ENCODE data around the gene CDC37.
"Not testable (repeated sequence)": the region's sequence is repeated elsewhere in the genome, so short reads cannot be mapped to it uniquely, and the experiment has no call there.

CDC37 gene

DNA sequence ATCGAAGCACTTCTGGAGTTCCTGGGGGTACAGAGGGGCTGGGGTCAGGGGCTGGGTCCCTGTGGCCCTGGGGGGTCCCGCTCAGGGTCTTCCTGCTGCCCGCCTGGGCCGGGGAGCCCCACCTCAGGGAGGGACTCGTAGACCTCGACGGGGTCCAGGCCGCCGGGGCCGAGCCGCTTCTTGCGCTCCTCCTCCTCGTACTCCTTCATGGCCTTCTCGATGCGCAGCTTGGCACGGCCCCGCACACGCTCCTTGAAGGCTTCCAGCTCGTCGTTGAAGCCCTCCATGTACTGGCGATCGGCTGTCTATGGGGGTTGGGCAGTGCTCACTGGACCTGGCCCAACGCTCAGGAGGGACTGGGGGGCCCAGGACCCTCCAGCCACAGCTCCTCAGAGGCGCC, 10.2 kb downstream of the CDC37 start:
- no peak for DNase-seq

DNA sequence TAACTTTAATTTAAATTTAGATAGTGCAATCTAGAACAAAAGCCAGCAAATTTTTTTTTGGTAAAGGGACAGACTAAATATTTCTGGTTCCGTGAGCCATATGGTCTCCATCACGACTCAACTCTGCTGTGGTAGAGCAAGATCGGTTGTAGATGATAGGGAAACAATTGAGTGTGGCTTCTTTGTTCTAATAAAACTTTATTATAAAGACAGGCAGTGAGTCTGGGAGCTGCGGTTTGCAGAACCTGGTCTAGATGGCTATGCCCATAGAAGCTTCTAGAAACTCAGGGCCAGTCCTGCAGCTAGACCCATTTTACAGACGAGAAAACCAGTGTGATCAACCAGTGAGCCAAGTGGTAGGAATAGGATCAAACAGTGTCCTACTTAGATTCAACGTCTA, 11.2 kb downstream of the CDC37 start:
- no peak for DNase-seq

GRCh38 chr19:10390652-10391286, 12.6 kb downstream of the CDC37 start:
- DNase-seq = peak in 4 of 5 experiments; percentile 39 to 67 (median 50)

DNA sequence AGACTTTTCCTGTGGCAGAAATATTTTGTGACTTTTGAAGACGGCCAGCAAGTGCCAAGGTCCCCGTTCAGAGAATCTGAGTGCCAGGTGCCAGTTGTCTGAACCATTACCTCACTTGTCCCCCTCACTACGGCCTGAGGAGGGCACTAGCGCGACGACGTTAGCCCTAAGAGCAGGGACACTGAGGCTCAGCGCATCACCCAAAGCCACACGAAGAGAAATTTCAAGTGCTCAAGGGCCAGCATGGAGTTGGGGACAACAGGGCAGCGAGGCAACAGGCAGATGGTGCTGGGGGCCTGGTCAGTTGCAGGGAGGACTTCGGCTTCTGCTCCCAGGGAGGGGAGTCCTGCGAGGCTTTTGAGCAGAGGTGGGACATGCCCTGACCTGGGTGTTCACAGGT, 13.5 kb downstream of the CDC37 start:
- DNase-seq = peak in 1 of 5 experiments; percentile 42

GRCh38 chr19:10388957-10389356, 14.4 kb downstream of the CDC37 start:
- peak; percentile 60 to 74 (median 69) for DNase-seq

GRCh38 chr19:10384580-10384979, 18.8 kb downstream of the CDC37 start:
- no peak for DNase-seq

- not testable (repeated sequence) for DNase-seq
These were observed 20.2 kb downstream of the CDC37 start for GRCh38 chr19:10383223-10383499.

DNA sequence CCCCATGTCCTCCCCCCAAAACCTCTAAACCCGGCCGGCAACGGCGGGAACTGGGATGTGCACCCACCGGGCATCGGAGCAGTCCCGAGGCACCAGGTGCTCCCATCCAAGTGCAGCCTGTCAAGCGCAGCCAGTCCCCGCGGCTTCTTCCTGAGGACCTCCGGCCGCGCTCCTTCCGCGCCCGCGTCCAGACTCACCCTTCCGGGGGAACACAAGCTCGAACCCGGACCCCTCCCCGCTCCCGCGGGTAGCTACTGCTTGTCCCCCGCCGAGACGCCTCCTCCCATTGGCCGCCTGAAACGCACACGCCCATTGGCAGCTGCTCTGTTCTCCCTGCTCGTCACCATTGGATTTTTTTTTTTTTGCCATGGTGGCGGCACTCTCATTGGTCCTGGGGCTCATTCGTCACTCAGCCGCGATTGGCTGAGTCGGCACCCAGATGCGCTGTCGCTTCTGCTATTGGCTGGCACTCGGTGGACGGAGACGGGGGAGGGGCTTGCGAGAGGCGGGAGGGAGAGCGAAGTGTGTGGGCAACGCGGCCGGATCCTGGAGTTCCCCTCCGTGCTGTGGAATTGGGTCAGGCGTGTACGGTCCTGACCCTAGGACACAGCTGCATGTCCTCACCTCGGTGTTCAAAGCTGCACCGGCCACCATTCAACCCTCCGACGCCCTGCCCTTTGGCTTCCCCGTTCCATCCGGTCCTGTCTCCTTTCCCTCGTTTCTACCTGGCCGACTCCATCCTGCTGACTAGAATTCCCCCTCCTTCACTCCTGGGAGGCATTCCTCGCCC, 22.8 kb downstream of the CDC37 start, which contains the start of gene TYK2:
Gene TYK2, minus strand, starts transcription at position 260 of the 790 bp plus-strand sequence. CDS start 2,166 bp downstream, outside the sequence.
- DNase-seq = peak; percentile 87 to 99 (median 93)

- DNase-seq = no peak
These were observed 23.4 kb downstream of the CDC37 start for GRCh38 chr19:10379880-10380312.

- DNase-seq = no peak
These were observed 25.2 kb downstream of the CDC37 start for GRCh38 chr19:10378124-10378523.

GRCh38 chr19:10377140-10377640, 26.2 kb downstream of the CDC37 start:
- not testable (repeated sequence) for DNase-seq

DNA sequence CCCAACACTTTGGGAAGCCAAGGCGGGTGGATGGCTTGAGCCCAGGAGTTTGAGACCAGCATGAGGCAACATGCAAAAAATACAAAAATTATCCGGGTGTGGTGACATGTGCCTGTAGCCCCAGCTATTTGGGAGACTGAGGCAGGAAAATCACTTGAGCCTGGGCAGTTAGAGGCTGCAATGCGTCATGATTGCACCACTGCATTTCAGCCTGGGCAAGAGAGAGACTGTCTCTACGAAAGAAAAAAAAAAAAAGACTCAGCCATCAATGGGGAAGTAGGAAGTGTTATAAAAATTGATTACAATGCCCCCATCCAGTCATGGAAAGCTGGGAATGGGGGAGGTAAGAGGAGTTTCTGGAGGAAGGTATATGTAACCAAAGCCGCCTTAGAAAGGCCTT, 28.4 kb downstream of the CDC37 start:
- no peak for DNase-seq

- DNase-seq = no peak
These were observed 30.7 kb downstream of the CDC37 start for GRCh38 chr19:10372690-10373089.

- no peak for DNase-seq
These were observed 35.1 kb downstream of the CDC37 start for GRCh38 chr19:10368101-10368803.

DNA sequence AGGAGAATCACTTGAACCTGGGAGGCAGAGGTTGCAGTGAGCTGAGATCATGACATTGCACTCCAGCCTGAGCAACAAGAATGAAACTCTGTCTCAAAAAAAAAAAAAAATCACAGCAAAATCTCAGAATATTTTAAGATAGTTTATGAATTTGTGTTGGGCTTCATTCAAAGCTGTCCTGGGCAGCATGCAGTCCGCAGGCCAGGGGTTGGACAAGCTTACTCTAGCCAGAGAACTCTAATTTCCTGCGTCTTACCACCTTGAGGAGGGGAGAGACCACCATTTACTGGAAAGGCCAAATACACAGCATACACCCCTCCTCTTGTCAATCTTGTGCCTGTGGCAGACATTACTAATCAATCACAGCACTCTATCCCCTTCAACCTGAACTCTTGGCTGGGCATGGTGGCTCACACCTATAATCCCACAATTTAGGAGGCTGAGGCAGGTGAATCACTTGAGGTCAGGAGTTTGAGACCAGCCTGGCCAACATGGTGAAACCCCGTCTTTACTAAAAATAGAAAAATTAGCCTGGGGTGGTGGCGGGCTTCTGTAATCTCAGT, 36.3 kb downstream of the CDC37 start:
- DNase-seq = not testable (repeated sequence)

DNA sequence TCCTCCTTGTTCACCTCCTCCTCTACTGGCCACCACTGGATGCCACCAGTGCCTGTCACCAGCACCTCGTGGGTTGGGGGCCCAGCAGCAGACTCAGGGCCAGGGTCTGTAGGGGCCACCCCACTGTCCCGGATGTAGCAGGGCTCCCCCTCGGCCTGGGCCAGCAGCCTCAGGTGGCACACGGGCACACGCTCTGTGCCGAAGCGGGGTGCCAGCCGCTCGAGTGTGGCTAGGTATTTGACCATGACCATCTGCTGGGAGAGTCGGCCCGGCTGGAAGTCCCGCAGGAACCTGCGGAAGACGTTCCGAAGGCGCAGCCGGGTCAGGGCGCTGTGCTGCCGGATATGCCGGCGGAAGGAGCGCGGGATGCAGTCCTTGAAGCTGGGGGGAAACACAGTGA, 37.8 kb downstream of the CDC37 start:
- no peak for DNase-seq

GRCh38 chr19:10364644-10365043, 38.7 kb downstream of the CDC37 start:
- no peak for DNase-seq

DNA sequence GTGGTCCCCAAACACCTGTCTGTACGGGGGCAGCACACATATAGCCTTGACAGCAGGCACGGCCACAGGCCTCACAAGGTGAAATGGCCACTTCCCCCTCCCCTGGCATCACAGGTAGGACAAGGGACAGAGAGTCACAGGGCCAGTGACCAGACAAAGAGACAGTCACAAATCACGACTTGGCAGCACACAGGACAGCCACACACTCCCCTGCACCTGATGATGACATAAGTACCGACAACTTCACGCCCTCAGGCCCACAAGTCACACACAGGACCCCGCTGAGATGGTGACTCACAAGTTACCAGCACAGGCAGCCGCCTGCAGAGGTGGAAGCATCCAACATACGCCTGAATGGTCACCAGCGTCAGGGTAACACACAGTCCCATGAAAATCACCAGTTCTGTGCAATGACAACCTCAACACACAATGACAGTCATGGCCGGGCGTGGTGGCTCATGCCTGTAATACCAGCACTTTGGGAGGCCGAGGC, 39.5 kb downstream of the CDC37 start:
- no peak for DNase-seq

DNA sequence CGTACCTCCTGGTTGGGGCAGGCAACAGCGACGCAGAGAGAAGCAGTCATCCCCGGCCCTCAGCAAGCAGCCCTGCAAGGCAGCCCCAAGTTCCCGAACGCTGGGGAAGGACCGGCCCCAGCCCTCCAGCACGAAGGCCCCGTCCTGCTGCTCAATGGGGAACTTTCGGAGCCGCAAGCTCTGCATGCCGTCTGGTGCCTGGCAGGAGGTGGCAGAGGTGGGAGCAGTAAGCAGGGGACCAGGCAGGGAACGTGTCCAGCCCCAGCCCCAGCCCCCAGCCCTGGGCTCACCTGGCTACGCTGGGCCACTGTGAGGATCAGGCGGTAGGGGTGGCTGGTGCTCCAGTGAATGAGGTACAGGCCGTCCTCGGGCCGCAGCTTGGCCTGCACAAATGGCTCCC, 41.1 kb downstream of the CDC37 start:
- no peak for DNase-seq

DNA sequence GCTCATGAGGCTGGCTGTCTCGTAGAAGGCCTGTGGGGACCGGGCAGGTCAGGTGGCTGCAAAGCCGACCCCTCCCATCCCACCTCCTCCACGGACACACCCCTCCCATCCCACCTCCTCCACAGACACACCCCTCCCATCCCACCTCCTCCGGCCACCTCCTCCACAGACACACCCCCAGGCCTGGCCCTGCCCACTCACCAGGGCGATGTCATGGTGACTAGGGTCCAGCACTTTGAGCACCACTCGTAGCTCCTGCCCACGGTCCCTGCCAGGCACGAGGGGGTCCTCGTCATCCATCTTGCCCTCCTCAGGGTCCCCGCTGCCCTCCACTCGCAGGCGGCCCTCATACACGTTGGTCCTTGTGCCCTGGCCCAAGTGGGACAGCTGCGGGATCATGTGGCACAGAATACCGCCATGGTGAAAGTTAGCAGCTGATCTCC, 41.8 kb downstream of the CDC37 start:
- no peak for DNase-seq

- no peak for DNase-seq
These were observed 46.9 kb downstream of the CDC37 start for GRCh38 chr19:10356431-10356830.

- DNase-seq = peak in 2 of 5 experiments; percentile 37 to 55
These were observed 49.5 kb downstream of the CDC37 start for GRCh38 chr19:10353793-10354391.
